Measurements from ENCODE around the gene KCNJ13.
"Not testable (repeated sequence)": the region's sequence is repeated elsewhere in the genome, so short reads cannot be mapped to it uniquely, and the experiment has no call there.

The KCNJ13 gene

DNA sequence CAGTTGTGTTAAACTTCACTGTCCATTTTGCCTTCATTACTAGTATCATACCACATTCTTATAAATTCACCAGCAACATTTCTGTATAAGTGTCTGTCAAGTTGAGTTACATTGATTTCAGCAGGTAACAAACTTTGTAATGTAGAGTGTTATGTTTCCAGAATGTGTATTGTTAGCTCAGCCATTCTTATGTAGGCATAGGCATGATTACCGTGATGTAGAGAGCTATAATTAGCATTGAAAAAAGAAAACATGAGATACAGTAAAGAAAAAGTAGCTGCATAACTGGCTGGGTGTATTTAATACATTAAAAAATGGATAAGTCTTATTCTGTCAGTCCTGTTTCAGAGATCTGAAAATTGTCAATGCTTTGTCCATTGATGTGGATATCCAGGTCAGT is 8.5 kb downstream of the KCNJ13 start:
- DNase-seq (ENCODE audit: low read depth, low spot score): no peak

DNA sequence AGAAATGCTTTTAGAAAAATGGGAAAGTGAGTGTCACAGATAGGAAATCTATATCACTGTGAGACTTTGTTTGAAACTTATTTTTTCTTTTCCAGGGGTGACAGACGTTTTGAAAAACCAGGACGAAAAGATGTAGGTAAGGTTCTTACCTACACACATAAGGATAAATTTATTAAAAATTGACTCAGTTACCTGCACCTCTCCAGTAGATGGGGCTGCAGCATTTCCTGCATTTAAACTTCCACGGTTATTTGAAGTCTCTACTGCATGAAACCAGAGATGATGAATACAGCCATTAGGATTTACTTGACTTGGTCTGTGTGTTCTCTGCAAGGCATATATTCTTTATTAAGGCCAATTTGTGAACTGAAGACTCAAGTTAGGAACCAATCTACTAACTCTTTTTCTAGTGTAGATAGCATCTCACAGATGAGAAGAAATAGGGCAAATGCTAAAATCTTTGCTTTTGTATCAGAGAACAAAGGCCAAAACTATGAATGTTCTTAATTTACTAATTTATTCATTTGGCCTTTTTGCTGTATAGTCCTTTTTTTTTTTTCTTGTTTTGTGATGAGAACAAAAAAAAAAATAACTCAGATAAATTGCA is 15.0 kb downstream of the KCNJ13 start:
- DNase-seq (ENCODE audit: low read depth, low spot score): no peak

DNA sequence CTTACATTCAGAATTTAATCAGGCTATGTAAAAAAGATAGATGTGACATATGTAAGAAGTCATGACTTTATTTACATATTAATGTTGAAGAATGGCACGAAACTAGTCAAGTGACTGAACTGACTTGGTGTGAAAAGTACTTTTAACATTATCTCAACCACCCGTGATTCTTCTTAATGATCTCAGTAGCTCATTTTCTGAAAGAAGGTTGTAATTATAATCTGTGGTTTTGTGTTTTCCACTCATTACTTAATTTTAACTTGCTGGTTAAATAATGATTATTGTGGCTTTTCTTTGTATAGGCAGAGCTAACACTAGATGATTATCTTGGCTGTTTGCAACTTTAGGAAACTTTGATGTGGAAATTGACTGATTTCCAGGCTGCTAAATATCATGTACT is 18.5 kb downstream of the KCNJ13 start:
- no peak for DNase-seq (ENCODE audit: low read depth, low spot score)

DNA sequence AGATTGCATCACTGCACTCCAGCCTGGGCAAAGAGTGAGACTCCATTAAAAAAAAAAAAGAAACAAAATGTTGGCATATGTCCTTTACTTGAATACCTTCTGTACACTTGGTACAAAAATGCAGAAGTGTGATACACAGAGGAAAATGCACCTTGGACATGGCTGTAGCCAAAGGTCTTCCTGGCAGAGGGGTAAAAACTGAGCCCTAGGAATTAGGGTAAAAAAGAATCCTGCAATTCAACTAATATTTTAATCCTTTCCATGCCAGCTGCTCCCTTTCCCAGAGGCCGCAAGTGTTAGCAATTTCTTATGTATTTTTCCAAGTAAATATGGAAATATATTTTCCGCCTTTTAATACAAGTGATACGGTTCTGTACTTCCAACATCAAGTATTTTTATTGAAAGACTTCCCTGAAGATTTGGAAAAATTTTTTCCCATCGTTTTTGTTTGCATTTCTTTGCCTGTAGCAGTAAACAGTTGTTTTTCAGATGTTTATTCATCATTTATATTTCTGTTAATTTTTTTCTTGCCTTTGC is 26.2 kb downstream of the KCNJ13 start:
- DNase-seq (ENCODE audit: low read depth, low spot score): no peak

DNA sequence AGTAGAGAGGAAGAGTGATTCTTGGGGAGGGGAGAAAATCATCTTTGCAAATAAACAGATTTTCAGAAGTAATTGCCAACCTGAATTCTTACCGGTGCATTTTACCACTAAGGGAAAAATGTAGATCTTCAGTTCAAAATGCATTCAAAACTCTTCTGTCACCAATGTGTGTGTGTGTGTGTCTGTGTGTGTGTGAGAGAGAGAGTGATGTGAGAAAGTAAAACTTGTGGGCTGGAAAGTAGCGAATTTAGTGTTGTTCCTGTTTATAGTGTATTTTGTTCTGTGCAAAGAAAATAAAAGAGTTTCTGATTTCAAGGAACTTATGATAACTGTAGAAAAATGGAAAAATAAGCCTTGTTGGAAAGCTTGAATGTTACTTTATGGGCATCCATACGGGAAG is 27.0 kb downstream of the KCNJ13 start:
- DNase-seq (ENCODE audit: low read depth, low spot score): no peak

DNA sequence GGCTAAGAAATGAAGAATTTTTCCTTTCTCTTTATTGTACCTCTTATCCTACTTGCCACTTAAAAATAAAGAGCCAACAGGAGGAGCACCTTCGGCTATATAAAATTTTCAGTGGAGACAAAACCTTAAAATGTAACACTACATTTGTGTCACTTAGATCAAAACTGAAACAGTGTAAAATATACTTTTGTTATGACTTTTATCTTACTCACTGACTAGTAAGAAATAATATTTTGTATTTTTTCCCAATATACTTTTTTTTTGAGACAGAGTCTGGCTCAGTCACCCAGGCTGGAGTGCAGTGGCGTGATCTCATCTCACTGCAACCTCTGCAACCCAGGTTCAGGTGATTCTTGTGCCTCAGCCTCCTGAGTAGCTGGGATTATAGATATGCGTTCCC is 28.3 kb downstream of the KCNJ13 start:
- DNase-seq (ENCODE audit: low read depth, low spot score): no peak

DNA sequence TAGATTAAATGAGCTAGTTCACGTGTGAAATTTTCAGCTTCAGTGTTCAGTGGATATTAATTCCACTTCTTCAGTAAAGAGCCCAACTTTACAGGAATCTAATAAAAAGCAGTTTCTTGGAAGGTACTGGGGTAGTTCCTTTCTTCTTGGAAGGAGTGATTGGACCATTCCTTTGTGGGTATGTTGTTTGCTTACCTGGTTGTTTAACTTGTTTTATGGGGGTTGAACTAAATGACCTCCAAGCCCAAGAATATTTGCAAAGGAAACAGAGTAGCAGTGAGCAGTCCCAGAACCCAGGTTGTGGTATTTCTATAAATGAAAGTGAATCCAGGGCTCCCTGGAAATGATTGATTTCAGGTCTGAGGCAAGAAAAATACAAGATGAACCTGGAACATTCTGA is 31.4 kb downstream of the KCNJ13 start:
- no peak for DNase-seq (ENCODE audit: low read depth, low spot score)

DNA sequence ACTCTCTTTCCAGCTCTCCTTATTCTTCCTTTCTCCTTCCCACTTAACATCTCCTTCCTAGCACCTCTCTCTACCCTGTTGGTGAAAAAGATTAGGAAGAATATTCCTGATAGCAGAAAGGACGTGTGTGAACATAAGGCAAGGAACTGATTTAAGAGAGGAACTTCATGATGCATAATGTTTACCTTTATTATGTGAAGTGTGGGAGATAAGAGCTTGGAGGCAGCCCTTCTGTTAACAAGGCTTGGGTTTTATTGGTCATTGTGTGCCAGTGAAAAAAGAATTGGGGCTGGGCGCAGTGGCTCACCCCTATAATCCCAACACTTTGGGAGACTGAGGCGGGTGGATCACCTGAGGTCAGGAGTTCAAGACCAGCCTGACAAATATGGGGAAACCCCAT is 34.4 kb downstream of the KCNJ13 start:
- no peak for DNase-seq (ENCODE audit: low read depth, low spot score)

DNA sequence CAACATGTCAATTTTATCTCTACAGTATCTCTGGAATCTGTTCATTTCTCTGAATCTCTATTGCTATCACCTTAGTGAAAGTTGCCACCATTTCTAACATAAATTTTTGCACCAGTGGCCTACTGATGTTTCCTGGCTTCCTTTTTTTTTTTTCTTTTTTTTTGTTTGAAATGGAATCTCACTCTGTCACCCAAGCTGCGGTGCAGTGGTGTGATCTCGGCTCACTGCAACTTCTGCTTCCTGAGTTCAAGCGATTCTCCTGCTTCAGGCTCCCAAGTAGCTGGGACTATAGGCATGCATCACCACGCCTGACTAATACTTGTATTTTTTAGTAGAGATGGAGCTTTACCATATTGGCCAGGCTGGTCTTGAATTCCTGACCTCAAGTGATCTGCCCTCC is 35.1 kb downstream of the KCNJ13 start:
- no peak for DNase-seq (ENCODE audit: low read depth, low spot score)

DNA sequence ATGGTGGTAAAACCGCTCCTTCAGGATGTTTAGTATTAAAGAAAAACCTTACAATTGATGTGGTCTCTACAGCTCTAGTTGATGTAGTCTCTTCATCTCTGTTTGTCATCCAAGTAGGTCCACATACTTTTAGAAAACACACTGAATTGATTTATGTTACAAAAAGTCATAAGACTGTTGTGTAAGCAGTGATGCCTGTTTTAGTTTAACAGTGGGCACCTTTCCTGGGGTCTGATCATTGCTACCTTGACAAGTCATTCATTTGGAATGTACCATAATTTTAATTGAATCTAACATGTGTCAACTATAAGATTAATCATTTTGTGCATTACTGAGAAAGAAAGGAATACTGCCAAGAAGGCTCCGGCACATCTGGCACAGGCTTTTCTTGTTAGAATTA is 44.9 kb downstream of the KCNJ13 start:
- DNase-seq (ENCODE audit: low read depth, low spot score): no peak

DNA sequence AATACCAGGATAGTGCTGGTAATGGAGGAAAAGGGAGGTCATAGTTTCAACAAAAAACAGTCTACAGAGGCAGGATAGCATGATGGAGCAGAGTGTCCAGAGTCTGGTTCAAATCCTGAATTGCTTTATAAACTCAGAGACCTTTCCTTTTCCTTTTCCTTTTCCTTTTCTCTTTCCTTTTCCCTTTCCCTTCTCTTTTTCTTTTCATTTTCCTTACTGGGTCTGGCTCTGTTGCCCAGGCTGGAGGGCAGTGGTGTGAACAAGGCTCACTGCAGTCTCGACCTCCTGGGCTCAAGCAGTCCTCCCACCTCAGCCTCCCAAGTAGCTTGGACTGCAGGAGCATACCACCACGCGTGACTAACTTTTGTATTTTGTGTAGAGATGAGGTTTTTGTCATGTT is 47.6 kb downstream of the KCNJ13 start:
- no peak for DNase-seq (ENCODE audit: low read depth, low spot score)

DNA sequence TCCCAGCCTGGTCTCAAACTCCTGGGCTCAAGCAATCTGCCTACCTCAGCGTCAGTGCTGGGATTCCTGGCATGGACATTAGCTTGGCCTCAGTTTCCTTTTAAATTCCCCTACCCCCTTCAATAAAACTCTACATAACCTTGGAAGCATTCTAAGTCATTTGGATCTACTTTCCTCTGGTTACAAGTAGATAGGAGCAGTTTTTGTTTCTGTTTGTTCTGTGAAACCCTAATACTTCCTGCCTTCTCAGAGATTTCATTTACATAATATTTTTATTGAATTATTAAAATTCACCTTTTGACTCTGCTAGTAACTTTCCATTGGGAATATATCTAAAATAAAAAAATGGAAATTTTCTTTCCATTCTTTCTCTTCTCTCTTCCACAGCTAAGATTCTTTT is 53.3 kb downstream of the KCNJ13 start:
- no peak for DNase-seq (ENCODE audit: low read depth, low spot score)

DNA sequence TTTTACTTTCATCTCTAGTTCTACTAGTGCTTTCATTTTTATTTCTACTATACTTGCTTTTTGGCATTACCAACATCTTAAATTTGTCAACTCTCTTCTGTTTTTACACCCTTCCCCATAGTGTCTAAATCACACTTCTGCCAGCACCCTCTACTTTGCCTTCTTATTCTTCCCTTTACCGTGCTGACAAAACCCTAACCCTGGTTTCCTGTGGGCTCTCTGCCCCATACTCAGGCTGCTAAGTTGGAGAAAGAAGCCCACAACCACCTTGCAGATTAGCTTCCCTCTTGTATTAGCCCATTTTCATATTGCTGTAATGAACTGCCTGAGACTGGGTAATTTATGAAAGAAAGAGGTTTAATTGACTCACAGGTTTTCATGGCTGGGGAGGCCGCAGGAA is 54.5 kb downstream of the KCNJ13 start:
- DNase-seq (ENCODE audit: low read depth, low spot score): no peak

DNA sequence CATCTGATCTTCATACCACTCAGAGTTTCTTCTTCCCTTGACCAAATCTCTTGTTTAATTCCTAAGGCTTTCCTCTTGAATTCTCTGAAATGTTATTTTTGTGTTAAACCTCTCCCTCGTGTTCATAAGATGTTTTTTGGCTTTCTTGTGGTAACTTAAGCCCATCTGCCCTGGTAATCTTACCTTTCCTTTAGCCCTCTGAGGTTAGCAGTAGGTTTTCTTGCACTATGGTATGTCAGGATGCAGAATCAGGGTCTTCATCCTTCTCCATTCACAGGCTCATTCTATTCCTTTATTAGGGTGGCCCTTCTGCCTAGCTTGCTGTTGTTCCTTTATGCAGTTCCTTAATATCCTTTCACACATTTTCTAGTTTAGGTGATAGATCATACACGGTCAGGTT is 55.1 kb downstream of the KCNJ13 start:
- no peak for DNase-seq (ENCODE audit: low read depth, low spot score)

DNA sequence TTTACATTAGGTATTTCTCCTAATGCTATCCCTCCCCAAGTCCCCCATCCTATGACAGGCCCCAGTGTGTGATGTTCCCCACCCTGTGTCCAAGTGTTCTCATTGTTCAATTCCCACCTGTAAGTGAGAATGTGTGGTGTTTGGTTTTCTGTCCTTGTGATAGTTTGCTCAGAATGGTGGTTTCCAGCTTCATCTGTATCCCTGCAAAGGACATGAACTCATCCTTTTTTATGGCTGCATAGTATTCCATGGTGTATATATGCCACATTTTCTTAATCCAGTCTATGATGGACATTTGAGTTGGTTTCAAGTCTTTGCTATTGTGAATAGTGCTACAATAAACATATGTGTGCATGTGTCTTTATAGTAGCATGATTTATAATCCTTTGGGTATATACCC is 56.3 kb downstream of the KCNJ13 start:
- not testable (repeated sequence) for DNase-seq (ENCODE audit: low read depth, low spot score)
